K562 (cell line): ENCODE data around the gene HNRNPM.

Experiments used
- CTCF ChIP-seq, 3 experiments: IDR thresholded peaks in 2 of 3; conservative IDR thresholded peaks in 1 of 3; 2 replicates each; pipeline ENCODE4 v1.5.1; 2011 to 2012; ENCODE audit warnings: low read length in 3 of 3, mild to moderate bottlenecking in 3 of 3, control low read depth in 2 of 3, improper control_type of control experiment in 1 of 3, inconsistent platforms in 1 of 3, low read depth in 1 of 3, mixed read lengths in 1 of 3, moderate library complexity in 1 of 3; ENCODE audit not compliant: insufficient read depth in 2 of 3
- ESRRA ChIP-seq: fragments of 450-650 bp; IDR thresholded peaks from 2 replicates; pipeline ENCODE4 v1.6.1; 2014; ENCODE audit warnings: low read depth, mild to moderate bottlenecking, moderate library complexity, borderline replicate concordance
- ETV5 ChIP-seq: sonication (generic); formaldehyde crosslinking; IDR thresholded peaks from 2 replicates; pipeline ENCODE4 v1.4.0; 2020; ENCODE audit warnings: low read depth, mild to moderate bottlenecking, missing genetic modification reagents
- FOXP4 ChIP-seq: sonication (generic); formaldehyde crosslinking; IDR thresholded peaks from 2 replicates; pipeline ENCODE4 v1.8.0; 2022; ENCODE audit warnings: mild to moderate bottlenecking, missing genetic modification reagents, borderline replicate concordance
- GATAD2B ChIP-seq: fragments of 450-650 bp; IDR thresholded peaks from 2 replicates; pipeline ENCODE4 v1.6.1; 2017; ENCODE audit warnings: mild to moderate bottlenecking, borderline replicate concordance
- KLF10 ChIP-seq: fragments of 250-450 bp; sonication (Bioruptor Pico); IDR thresholded peaks from 2 replicates; pipeline ENCODE4 v1.6.1; 2021; ENCODE audit warnings: matching md5 sums
- NR1H2 ChIP-seq: sonication (generic); formaldehyde crosslinking; IDR thresholded peaks from 2 replicates; pipeline ENCODE4 v1.4.0; 2020; ENCODE audit warnings: mild to moderate bottlenecking, missing genetic modification reagents
- NR2C1 ChIP-seq, 2 experiments: fragments of 450-650 bp; IDR thresholded peaks; 2 replicates each; pipeline ENCODE4 v1.6.1; 2017; ENCODE audit warnings: mild to moderate bottlenecking in 2 of 2, antibody characterized with exemption in 1 of 2, inconsistent platforms in 1 of 2, missing compliant biosample characterization in 1 of 2, missing genetic modification characterization in 1 of 2
- SLC30A9 ChIP-seq: fragments of 250-450 bp; sonication (Bioruptor Pico); IDR thresholded peaks from 2 replicates; pipeline ENCODE4 v1.8.0; 2022; ENCODE audit warnings: mild to moderate bottlenecking, moderate library complexity
- SREBF2 ChIP-seq: sonication (generic); formaldehyde crosslinking; IDR thresholded peaks from 2 replicates; pipeline ENCODE4 v1.4.0; 2020; ENCODE audit warnings: mild to moderate bottlenecking, missing genetic modification reagents
- THRA ChIP-seq: fragments of 450-650 bp; IDR thresholded peaks from 2 replicates; pipeline ENCODE4 v1.6.1; 2017; ENCODE audit warnings: mild to moderate bottlenecking, moderate library complexity
- ZBTB12 ChIP-seq: fragments of 250-450 bp; sonication (Bioruptor Pico); IDR thresholded peaks from 2 replicates; pipeline ENCODE4 v1.4.0; 2020
- ZNF274 ChIP-seq: IDR thresholded peaks from 2 replicates; pipeline ENCODE4 v1.6.1; 2011; ENCODE audit warnings: low read depth, mild to moderate bottlenecking, low read length, moderate library complexity, borderline replicate concordance

- TF ChIP-seq GATAD2B (no peak), ZBTB12 (CRISPR knock-in tag) (no peak), ETV5 (CRISPR knock-in tag) (no peak), FOXP4 (CRISPR knock-in tag) (peak; percentile 12; the same call in 1 of the 2 replicates), CTCF (IDR thresholded peaks at IDR 0.05 in 2 of 3, conservative IDR thresholded peaks at IDR 0.05 in 1 of 3; ENCODE audit: insufficient read depth in 2 of 3, low read depth in 1 of 3, low read length in 3 of 3) (no peak), ESRRA (peak; percentile 57; the same call in 1 of the 2 replicates), NR1H2 (no peak), SREBF2 (CRISPR knock-in tag) (0 out of 2 replicates have a peak, but pooled peaks have one; percentile 21), SLC30A9 (CRISPR knock-in tag) (no peak), KLF10 (CRISPR knock-in tag) (no peak), THRA (no peak), ZNF274 (no peak), NR2C1 (IDR thresholded peaks at IDR 0.05) (no peak), NR2C1 (tag; IDR thresholded peaks at IDR 0.05) (no peak)
Measured at GRCh38 chr19:8444677-8445487, at the start of gene HNRNPM.
